Tibial nerve (tissue), 4 donors: ENCODE data around the gene NDUFS7. TPM values are rescaled to one million over a fixed set of nuclear protein-coding genes. Genes with fewer than 3 reads are reported as not detected.
A peak's percentile ranks its signal among the peaks of the same experiment; 100 is the strongest.

Source experiments
- DNase-seq, 2 donors: peaks; one replicate each; pipeline ENCODE4 v3.0.0-alpha.2; 2019; ENCODE audit warnings: low spot score in 2 of 2
- H3K27ac ChIP-seq, 4 donors: fragments of 200-600 bp; sonication (generic) in 3 of 4; one replicate each; pipeline ENCODE4 v1.5.1; 2017 to 2019; ENCODE audit warnings: mild to moderate bottlenecking in 1 of 4
- H3K27me3 ChIP-seq, 2 donors: fragments of 200-600 bp; sonication (generic) in 1 of 2; one replicate each; pipeline versions ENCODE4 v1.5.1 to v1.6.0; 2017 to 2019
- H3K36me3 ChIP-seq, 3 donors: fragments of 200-600 bp; sonication (generic); one replicate each; pipeline ENCODE4 v1.5.1; 2018 to 2019
- H3K4me1 ChIP-seq, 4 donors: fragments of 200-600 bp; sonication (generic) in 3 of 4; one replicate each; pipeline ENCODE4 v1.5.1; 2017 to 2019
- H3K4me3 ChIP-seq, 4 donors: fragments of 200-600 bp; sonication (generic) in 3 of 4; one replicate each; pipeline ENCODE4 v1.5.1; 2017 to 2019; ENCODE audit warnings: mild to moderate bottlenecking in 1 of 4, moderate library complexity in 1 of 4
- H3K9me3 ChIP-seq, 4 donors: fragments of 200-600 bp; sonication (generic) in 3 of 4; one replicate each; pipeline ENCODE4 v1.5.1; 2017 to 2019
- EP300 ChIP-seq, 2 donors: sonication (generic); formaldehyde crosslinking; IDR thresholded peaks; one replicate each; pipeline ENCODE4 v1.6.1; 2017; ENCODE audit warnings: antibody characterized with exemption in 2 of 2, mild to moderate bottlenecking in 1 of 2
- POLR2A ChIP-seq, 2 donors: fragments of 450-650 bp; IDR thresholded peaks; one replicate each; pipeline ENCODE4 v1.6.1; 2017; ENCODE audit warnings: antibody characterized with exemption in 2 of 2, mild to moderate bottlenecking in 2 of 2, moderate library complexity in 2 of 2
- WGBS, 2 donors: methylation state at CpG; one replicate each; pipeline ENCODE4 v1.1.5; 2018; 5-methylcytosine and 5-hydroxymethylcytosine counted together
- total RNA-seq, 4 donors: library from RNA; depleted of rRNA; stranded (reverse); fragments of >200 nt; gene quantifications; one replicate each; pipeline ENCODE4 v1.1.0, GENCODE V29; 2016
- TF ChIP-seq, protein P1 (sequence below), 5 experiments: fragments of 200-600 bp in 3 of 5; fragments of 450-650 bp in 2 of 5; sonication (generic) in 3 of 5; IDR thresholded peaks; one replicate each; pipeline ENCODE4 v1.5.1; 2016 to 2019; ENCODE audit warnings: antibody characterized with exemption in 5 of 5, mild to moderate bottlenecking in 3 of 5, moderate library complexity in 2 of 5

The NDUFS7 gene
- total RNA-seq, 4 donors from 2014 or later = 146 to 162 (median 151) TPM

DNA sequence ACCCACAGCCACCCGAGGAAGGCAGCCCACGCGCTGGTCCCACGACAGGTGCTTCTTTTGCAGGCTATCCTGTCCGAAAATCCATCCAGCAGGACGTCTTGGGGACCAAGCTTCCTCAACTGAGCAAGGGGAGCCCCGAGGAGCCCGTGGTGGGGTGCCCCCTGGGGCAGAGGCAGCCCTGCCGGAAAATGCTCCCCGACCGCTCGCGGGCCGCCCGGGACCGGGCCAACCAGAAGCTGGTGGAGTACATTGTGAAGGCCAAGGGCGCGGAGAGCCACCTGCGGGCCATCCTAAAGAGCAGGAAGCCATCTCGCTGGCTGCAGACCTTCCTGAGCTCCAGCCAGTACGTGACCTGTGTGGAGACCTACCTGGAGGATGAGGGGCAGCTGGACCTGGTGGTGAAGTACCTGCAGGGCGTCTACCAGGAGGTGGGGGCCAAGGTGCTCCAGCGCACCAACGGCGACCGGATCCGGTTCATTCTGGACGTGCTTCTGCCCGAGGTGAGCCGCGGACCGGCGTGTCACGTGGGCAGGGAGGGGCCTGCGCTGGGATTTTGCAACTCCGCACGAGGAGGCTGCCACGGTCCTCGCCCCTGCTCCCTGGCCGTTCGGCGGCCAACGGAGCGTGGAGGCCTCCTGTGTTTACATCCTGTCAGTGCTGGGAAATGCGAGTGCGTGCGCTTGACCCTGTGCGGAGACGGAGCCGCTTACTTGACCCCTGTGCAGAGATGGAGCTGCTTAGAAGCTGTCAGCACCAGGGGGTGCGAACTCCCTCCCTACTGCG, 12.9 kb upstream of the NDUFS7 start:
- DNase-seq = no peak
- Histone ChIP-seq H3K9me3 (no peaks in the 10 kb centered on the region), H3K4me3 (no peak overlapping the region), H3K27me3 (no peaks in the 10 kb centered on the region), H3K4me1 (peaks cover 0 to 3% (median 0%) of the 10 kb centered on the region in 4 donors), H3K27ac (no peak overlapping the region), H3K36me3 (peaks cover 2 to 90% (median 5%) of the 10 kb centered on the region in 3 donors)
- TF ChIP-seq, protein P1, sequence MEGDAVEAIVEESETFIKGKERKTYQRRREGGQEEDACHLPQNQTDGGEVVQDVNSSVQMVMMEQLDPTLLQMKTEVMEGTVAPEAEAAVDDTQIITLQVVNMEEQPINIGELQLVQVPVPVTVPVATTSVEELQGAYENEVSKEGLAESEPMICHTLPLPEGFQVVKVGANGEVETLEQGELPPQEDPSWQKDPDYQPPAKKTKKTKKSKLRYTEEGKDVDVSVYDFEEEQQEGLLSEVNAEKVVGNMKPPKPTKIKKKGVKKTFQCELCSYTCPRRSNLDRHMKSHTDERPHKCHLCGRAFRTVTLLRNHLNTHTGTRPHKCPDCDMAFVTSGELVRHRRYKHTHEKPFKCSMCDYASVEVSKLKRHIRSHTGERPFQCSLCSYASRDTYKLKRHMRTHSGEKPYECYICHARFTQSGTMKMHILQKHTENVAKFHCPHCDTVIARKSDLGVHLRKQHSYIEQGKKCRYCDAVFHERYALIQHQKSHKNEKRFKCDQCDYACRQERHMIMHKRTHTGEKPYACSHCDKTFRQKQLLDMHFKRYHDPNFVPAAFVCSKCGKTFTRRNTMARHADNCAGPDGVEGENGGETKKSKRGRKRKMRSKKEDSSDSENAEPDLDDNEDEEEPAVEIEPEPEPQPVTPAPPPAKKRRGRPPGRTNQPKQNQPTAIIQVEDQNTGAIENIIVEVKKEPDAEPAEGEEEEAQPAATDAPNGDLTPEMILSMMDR (IDR thresholded peaks at IDR 0.05) = no peak
- TF ChIP-seq EP300 (IDR thresholded peaks at IDR 0.05) (no peak), POLR2A (IDR thresholded peaks at IDR 0.05) (no peak)
- WGBS, 2 donors = 90 to 94% methylated on average over 47 to 49 of the region's 52 CpGs

DNA sequence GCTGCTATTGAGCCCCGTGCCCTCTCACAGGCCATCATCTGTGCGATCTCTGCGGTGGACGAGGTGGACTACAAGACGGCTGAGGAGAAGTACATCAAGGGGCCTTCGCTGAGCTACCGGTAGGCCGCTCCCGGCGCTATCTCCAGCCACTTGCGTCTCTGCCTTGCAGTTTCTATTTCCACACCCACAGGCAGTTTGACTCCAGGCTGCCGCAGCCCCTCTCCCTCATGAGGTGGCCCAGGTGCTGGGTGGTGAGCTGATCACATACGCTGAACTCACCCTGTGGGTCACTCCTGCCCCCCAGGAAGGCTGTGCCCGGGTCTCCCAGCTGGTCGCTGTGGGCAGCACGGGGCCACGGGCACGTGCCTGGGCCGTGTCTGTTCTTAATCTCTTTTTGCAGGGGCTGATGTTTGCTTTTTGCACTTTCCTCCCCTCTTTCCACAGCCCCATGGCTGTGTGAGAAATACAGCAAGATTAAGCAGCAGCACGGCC, 10.6 kb upstream of the NDUFS7 start:
- H3K4me1 ChIP-seq = peaks cover 0 to 3% (median 0%) of the 10 kb centered on the region in 4 donors
- H3K27me3 ChIP-seq = no peaks in the 10 kb centered on the region
- DNase-seq = no peak
- H3K36me3 ChIP-seq = peaks cover 0 to 85% (median 2%) of the 10 kb centered on the region in 3 donors
- H3K27ac ChIP-seq = peak overlapping the region in 1 of 4 donors; percentile 48
- WGBS, 2 donors = 88 to 94% methylated on average over 15 to 20 of the region's 20 CpGs
- TF ChIP-seq, protein P1 (IDR thresholded peaks at IDR 0.05) = no peak
- TF ChIP-seq EP300 (IDR thresholded peaks at IDR 0.05) = no peak
- no peak for TF ChIP-seq POLR2A (IDR thresholded peaks at IDR 0.05)
- H3K4me3 ChIP-seq = no peak overlapping the region
- no peaks in the 10 kb centered on the region for H3K9me3 ChIP-seq

DNA sequence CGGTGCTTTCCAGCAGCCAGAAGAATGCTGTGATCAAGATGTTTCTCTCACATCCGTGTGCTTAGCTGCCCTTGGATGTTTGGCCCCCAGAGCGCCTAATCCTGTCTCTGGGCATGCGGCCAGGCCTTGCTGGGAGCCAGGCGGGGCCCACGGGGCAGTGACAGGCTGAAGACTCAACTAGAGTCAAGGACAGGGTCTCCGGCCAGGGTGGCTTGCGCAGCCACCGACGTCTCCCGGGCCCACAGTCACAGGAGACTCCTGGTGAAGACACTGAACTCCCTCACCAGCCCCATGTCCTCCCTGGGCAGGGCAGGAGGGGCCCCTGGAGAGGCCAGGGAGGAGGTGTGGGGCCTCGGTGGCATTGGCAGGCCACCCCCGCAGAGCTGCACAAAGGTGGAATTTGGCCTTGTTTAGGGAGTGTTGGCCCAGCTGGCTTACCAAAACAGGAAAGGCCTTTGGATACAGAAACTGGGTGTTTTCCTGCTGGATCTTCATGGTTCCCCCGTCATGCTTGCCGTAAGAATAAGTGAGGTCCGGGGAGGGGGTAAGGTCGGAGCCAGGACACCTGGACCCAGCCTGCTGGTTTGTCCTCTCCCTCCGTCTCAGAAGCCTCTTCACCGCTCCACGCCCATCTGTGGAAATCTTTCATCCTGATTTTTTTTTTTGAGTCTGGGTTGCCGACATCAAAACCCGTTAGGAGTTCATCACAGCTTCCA, 10.0 kb upstream of the NDUFS7 start:
- H3K27me3 ChIP-seq = no peaks in the 10 kb centered on the region
- H3K4me1 ChIP-seq = peaks cover 0 to 3% (median 0%) of the 10 kb centered on the region in 4 donors
- H3K27ac ChIP-seq = peak overlapping the region in 1 of 4 donors; percentile 48
- TF ChIP-seq, protein P1 (IDR thresholded peaks at IDR 0.05) = no peak
- no peak for TF ChIP-seq EP300 (IDR thresholded peaks at IDR 0.05)
- no peak for TF ChIP-seq POLR2A (IDR thresholded peaks at IDR 0.05)
- WGBS, 2 donors = 66 to 70% methylated on average over 20 to 22 of the region's 22 CpGs
- no peak for DNase-seq
- H3K9me3 ChIP-seq = no peaks in the 10 kb centered on the region
- no peak overlapping the region for H3K4me3 ChIP-seq
- peaks cover 0 to 85% (median 2%) of the 10 kb centered on the region in 3 donors for H3K36me3 ChIP-seq

DNA sequence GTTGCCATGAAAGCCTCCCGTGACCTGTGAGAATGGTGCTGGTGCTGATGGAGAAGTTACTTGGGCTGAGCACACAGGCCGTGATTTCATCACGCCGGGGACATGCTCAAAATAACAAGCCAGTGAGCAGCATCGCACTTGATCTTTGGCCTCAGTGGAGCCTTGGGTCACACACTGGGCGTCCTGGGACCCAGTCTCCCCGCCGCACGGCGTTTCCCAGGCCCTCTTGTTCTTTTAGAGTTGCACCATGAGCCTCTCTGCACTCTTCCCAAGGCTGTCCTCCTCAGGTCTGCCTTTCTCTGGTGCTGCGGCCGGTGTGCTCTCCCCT, 9.5 kb upstream of the NDUFS7 start:
- WGBS, 2 donors = 78 to 83% methylated on average over 9 to 12 of the region's 12 CpGs
- Histone ChIP-seq H3K4me3 (no peak overlapping the region), H3K4me1 (peaks cover 0 to 3% (median 0%) of the 10 kb centered on the region in 4 donors), H3K36me3 (peaks cover 0 to 83% (median 2%) of the 10 kb centered on the region in 3 donors), H3K27me3 (no peaks in the 10 kb centered on the region), H3K27ac (peak overlapping the region in 1 of 4 donors; percentile 47), H3K9me3 (no peaks in the 10 kb centered on the region)
- no peak for DNase-seq
- TF ChIP-seq POLR2A (IDR thresholded peaks at IDR 0.05) (no peak), EP300 (IDR thresholded peaks at IDR 0.05) (no peak)
- TF ChIP-seq, protein P1 (IDR thresholded peaks at IDR 0.05) = no peak

DNA sequence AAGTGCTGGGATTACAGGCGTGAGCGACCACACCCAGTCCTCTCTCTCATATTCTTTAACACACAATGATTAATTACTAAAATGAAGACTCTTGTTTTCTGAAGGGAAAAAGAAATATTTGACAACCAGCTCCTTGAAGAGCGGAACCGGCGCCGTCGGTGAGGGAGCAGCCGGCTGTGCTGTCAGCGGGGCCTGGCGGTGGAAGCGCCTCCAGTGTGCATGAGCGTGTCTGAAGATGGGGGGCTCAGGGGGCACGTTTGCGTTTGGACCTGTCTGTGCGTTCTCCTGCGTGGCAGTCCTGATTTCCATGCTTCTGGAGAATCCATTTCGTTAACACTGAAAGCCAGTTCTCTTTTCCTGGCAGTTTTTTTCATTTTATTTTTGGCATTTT, 7.3 kb upstream of the NDUFS7 start:
- Histone ChIP-seq H3K9me3 (no peaks in the 10 kb centered on the region), H3K27me3 (no peaks in the 10 kb centered on the region), H3K4me3 (no peak overlapping the region), H3K36me3 (peaks cover 0 to 61% (median 0%) of the 10 kb centered on the region in 3 donors), H3K27ac (no peak overlapping the region), H3K4me1 (peaks cover 0 to 4% (median under 1%) of the 10 kb centered on the region in 4 donors)
- no peak for DNase-seq
- WGBS, 2 donors = 94 to 96% methylated on average over 17 of the region's 17 CpGs
- TF ChIP-seq POLR2A (IDR thresholded peaks at IDR 0.05) (no peak), EP300 (IDR thresholded peaks at IDR 0.05) (no peak)
